Hepatocyte (in vitro differentiated cells): ENCODE data around the gene PARP3. TPM values are rescaled to one million over a fixed set of nuclear protein-coding genes. Genes with fewer than 3 reads are reported as not detected.

Experiments
- DNase-seq: peaks from one replicate; pipeline ENCODE4 v3.0.0-alpha.2; 2016; ENCODE audit warnings: low spot score
- H2AFZ ChIP-seq: fragments of 200-600 bp; sonication (generic); 2 replicates; pipeline ENCODE4 v1.6.0; 2016; ENCODE audit warnings: antibody characterized with exemption, mild to moderate bottlenecking
- H3K27ac ChIP-seq: fragments of 200-600 bp; sonication (generic); 2 replicates; pipeline ENCODE4 v1.5.1; 2016; ENCODE audit warnings: mild to moderate bottlenecking
- H3K27me3 ChIP-seq: fragments of 200-600 bp; sonication (generic); 2 replicates; pipeline ENCODE4 v1.6.1; 2016
- H3K36me3 ChIP-seq: fragments of 200-600 bp; sonication (generic); replicated peaks from 2 replicates; pipeline ENCODE4 v1.5.1; 2016; ENCODE audit warnings: low read depth; ENCODE audit not compliant: insufficient read depth
- H3K4me1 ChIP-seq: fragments of 200-600 bp; sonication (generic); 2 replicates; pipeline ENCODE4 v1.5.1; 2016; ENCODE audit warnings: mild to moderate bottlenecking, moderate library complexity; ENCODE audit not compliant: insufficient read depth
- H3K4me2 ChIP-seq: fragments of 200-600 bp; sonication (generic); 2 replicates; pipeline ENCODE4 v1.6.0; 2016
- H3K4me3 ChIP-seq: fragments of 200-600 bp; sonication (generic); 2 replicates; pipeline ENCODE4 v1.5.1; 2016; ENCODE audit warnings: mild to moderate bottlenecking
- H3K79me2 ChIP-seq: fragments of 200-600 bp; sonication (generic); 2 replicates; pipeline ENCODE4 v1.6.0; 2017; ENCODE audit warnings: mild to moderate bottlenecking
- H3K9me2 ChIP-seq: fragments of 200-600 bp; sonication (generic); replicated peaks from 2 replicates; pipeline ENCODE4 v1.6.0; 2017; ENCODE audit warnings: mild to moderate bottlenecking; ENCODE audit not compliant: insufficient read depth
- H3K9me3 ChIP-seq: fragments of 200-600 bp; sonication (generic); 2 replicates; pipeline ENCODE4 v1.5.1; 2016; ENCODE audit warnings: low read depth, mild to moderate bottlenecking
- H4K20me1 ChIP-seq: fragments of 200-600 bp; sonication (generic); 2 replicates; pipeline ENCODE4 v1.6.0; 2016; ENCODE audit warnings: mild to moderate bottlenecking; ENCODE audit not compliant: insufficient read depth, poor library complexity, severe bottlenecking
- EZH2 ChIP-seq: fragments of 200-600 bp; sonication (generic); IDR thresholded peaks from 2 replicates; pipeline ENCODE4 v1.6.1; 2016; ENCODE audit warnings: antibody characterized with exemption, mild to moderate bottlenecking, borderline replicate concordance
- EZH2phosphoT487 ChIP-seq: fragments of 200-600 bp; sonication (generic); IDR thresholded peaks from one replicate; pipeline ENCODE4 v1.6.1; 2018; ENCODE audit warnings: antibody characterized with exemption, mild to moderate bottlenecking, low read depth, moderate library complexity; ENCODE audit not compliant: unreplicated experiment, severe bottlenecking
- WGBS: methylation state at CpG from one replicate; pipeline ENCODE4 v1.1.6; 2016; ENCODE audit warnings: low lambda C conversion rate; ENCODE audit errors: missing lambda C conversion rate; 5-methylcytosine and 5-hydroxymethylcytosine counted together
- polyA plus RNA-seq: library from polyadenylated mRNA; unstranded; fragments of >200 nt; fragmentation: Nextera tagmentation; extraction: Ambion mirVana; gene quantifications from 2 replicates; pipeline ENCODE4 v1.2.1, GENCODE V29; 2016
- total RNA-seq: library from RNA; depleted of rRNA; stranded (reverse); fragments of >200 nt; gene quantifications from 2 replicates; pipeline ENCODE4 v1.2.3, GENCODE V29; 2014
- TF ChIP-seq, protein P1 (sequence below): fragments of 200-600 bp; sonication (generic); IDR thresholded peaks from 2 replicates; pipeline ENCODE4 v1.5.1; 2016; ENCODE audit warnings: antibody characterized with exemption, mild to moderate bottlenecking; ENCODE audit not compliant: poor library complexity

PARP3 gene
- total and polyA plus RNA-seq, 2 experiments from 2014 or later: 9.3 to 10.3 TPM

DNA sequence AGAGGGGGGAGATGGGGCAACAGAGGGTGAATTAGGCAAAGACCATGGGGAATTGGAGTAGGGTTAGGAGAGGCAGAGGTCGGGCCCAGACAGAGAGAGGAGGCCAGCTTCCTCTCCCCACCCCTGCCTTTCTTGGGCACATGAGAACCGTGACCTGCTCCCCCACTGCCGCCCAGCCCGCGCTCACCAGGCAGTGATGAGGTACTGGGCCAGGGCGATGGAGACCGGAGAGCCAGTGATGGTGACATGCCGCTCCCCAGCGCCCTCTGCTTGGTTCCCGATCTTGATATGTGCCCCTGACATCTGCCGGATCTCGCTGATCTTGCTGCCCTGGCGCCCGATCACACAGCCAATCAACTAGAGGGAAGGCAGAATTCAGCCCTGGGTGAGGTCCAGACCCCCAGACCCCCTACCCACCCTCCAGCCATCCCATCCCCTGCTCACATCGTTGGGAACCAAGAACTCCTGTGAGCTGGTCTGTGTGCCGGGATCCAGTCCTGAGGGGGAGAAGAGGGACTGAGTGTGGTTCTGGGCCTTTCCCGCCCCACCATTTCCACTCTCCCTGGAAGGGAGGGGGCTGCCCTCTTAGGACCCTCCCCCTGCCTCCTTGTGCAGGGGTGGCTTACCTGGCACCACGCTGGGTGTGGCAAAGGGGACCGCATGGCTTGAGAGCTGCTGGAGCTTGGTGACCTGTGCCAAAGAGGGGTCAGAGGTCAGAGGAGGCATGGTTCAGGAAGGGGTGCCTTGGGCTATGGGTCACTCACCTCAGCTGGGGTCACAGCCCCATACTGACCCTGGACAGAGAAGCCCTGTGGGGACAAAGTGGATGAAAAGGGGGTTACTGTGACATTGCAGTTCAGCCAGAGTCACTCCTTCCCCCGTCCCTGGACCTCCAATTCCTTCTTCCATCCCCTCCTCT is 16.7 kb downstream of the PARP3 start:
- Histone ChIP-seq H3K4me3 (no peak overlapping the region), H3K36me3 (no peaks in the 10 kb centered on the region), H4K20me1 (no peaks in the 10 kb centered on the region)

DNA sequence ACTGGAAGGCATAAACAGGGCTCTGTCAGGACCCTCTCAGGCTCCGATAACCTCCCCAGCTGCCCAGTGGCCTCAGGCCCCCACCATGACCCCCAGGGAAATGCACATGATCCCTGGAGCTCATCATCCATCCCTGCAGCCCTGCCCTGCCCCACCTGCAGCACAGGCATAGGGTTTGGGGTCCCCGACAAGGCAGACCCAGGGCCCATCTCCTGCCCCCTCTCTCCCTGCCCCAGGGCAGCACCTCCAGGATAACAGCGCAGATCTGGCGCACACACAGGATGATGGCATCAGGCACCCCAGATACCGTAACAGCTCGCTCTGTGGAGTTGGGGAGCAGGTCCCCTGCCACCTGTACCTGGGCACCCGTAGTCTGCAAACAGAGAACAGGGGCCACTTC is 17.5 kb downstream of the PARP3 start:
- Histone ChIP-seq H3K4me3 (no peak overlapping the region), H3K4me2 (no peak overlapping the region), H4K20me1 (no peaks in the 10 kb centered on the region), H3K36me3 (no peaks in the 10 kb centered on the region), H3K79me2 (peaks cover 7% of the 10 kb centered on the region), H3K4me1 (peaks cover 11% of the 10 kb centered on the region), H3K27ac (no peak overlapping the region), H3K9me3 (no peaks in the 10 kb centered on the region), H3K9me2 (no peaks in the 10 kb centered on the region), H3K27me3 (peaks cover 10% of the 10 kb centered on the region), H2AFZ (no peak overlapping the region)
- WGBS: 100% methylated on average over 7 of the region's 7 CpGs
- DNase-seq: no peak
- TF ChIP-seq EZH2phosphoT487: no peak
- no peak for TF ChIP-seq EZH2
- TF ChIP-seq, protein P1, sequence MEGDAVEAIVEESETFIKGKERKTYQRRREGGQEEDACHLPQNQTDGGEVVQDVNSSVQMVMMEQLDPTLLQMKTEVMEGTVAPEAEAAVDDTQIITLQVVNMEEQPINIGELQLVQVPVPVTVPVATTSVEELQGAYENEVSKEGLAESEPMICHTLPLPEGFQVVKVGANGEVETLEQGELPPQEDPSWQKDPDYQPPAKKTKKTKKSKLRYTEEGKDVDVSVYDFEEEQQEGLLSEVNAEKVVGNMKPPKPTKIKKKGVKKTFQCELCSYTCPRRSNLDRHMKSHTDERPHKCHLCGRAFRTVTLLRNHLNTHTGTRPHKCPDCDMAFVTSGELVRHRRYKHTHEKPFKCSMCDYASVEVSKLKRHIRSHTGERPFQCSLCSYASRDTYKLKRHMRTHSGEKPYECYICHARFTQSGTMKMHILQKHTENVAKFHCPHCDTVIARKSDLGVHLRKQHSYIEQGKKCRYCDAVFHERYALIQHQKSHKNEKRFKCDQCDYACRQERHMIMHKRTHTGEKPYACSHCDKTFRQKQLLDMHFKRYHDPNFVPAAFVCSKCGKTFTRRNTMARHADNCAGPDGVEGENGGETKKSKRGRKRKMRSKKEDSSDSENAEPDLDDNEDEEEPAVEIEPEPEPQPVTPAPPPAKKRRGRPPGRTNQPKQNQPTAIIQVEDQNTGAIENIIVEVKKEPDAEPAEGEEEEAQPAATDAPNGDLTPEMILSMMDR: no peak

More for the DNA sequence above, 16.7 kb downstream of the PARP3 start:
- H3K4me1 ChIP-seq: peaks cover 11% of the 10 kb centered on the region
- H3K4me2 ChIP-seq: no peak overlapping the region
- DNase-seq: no peak
- H3K27ac ChIP-seq: no peak overlapping the region
- H3K27me3 ChIP-seq: peaks cover 17% of the 10 kb centered on the region
- 95% methylated on average over 20 of the region's 20 CpGs for WGBS
- H3K9me2 ChIP-seq: no peaks in the 10 kb centered on the region
- TF ChIP-seq, protein P1: no peak
- TF ChIP-seq EZH2 (no peak), EZH2phosphoT487 (no peak)
- H3K79me2 ChIP-seq: peaks cover under 1% of the 10 kb centered on the region
- no peaks in the 10 kb centered on the region for H3K9me3 ChIP-seq
- no peak overlapping the region for H2AFZ ChIP-seq

DNA sequence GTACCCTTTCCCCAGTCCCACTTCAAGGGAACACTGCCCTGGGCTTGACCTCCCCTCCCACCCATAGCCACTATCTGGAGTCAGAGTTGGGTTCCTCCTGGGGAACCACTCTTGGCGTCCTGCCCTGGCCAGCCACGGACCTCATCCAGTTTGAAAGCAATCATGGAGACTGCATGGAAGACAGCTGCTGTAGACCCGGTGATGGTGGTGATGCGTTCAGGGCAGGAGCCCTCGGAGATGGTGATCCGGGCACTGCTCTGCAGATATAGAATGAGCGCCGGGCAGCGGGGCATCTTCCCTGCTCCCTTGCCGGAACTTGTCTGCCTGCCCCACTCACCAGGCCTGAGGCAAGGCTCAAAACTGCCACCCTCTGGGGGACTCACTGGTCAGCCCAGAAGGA is 18.2 kb downstream of the PARP3 start:
- no peak for DNase-seq
- no peak overlapping the region for H2AFZ ChIP-seq
- H3K79me2 ChIP-seq: peaks cover 14% of the 10 kb centered on the region
- H3K9me3 ChIP-seq: no peaks in the 10 kb centered on the region
- no peak overlapping the region for H3K4me3 ChIP-seq
- WGBS: 96% methylated on average over 10 of the region's 10 CpGs
- no peaks in the 10 kb centered on the region for H3K9me2 ChIP-seq
- TF ChIP-seq, protein P1: no peak
- TF ChIP-seq EZH2phosphoT487: no peak
- no peak for TF ChIP-seq EZH2
- no peaks in the 10 kb centered on the region for H3K36me3 ChIP-seq
- H3K4me2 ChIP-seq: no peak overlapping the region
- peaks cover 3% of the 10 kb centered on the region for H3K27me3 ChIP-seq
- peaks cover 13% of the 10 kb centered on the region for H3K4me1 ChIP-seq
- no peak overlapping the region for H3K27ac ChIP-seq
- H4K20me1 ChIP-seq: no peaks in the 10 kb centered on the region
